IPS-NIHi11 (cell line): ENCODE data around the gene CHIA.
"Not testable (repeated sequence)": the region's sequence is repeated elsewhere in the genome, so short reads cannot be mapped to it uniquely, and the experiment has no call there.

Source experiments
- DNase-seq: peaks from one replicate; pipeline ENCODE4 v3.0.0; 2012; ENCODE audit warnings: mixed read lengths, low spot score

Gene CHIA

DNA sequence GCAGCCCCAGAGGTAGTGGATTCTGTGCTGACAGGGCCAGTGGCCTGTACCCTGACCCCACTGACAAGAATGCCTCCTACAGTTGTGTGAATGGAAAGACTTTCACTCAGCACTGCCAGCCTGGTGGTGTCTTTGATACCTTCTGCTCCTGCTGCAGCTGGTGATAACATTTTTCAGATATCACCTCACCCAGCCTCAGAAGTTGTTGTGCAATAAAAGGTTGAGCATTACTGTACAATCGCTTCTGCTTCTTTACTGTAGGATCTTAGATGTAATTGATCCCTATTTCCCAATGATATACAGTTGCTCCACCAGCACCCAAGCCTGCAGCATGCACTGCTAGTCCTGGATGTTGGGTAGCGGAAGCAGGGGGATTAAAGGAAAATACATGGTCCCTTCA is 4.8 kb upstream of the CHIA start:
- no peak for DNase-seq

- no peak for DNase-seq
Measured at GRCh38 chr1:111286912-111287311, 3.7 kb upstream of the CHIA start.

GRCh38 chr1:111289371-111289770 is 1.3 kb upstream of the CHIA start:
- DNase-seq: no peak

DNA sequence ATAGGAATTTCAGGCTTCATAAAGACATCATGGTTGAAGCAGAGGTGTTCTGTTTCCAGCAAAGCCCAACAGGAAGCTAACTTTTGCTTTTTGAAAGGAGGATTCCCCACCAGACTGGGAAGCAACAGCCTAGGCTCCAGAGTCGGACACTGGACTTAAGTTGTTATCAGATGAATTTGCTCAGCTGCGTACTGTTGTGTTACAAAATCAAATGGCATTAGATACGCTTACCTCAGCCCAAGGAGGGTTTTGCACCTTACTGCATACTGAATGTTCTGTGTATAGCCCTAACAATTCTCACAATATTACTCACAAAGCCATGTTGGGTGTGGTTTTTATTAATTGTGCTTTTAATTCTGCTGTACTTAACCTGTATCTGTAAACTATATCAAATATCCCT is 547 bp upstream of the CHIA start:
- DNase-seq: no peak

- no peak for DNase-seq
Measured at GRCh38 chr1:111294390-111294789, 3.7 kb downstream of the CHIA start.

DNA sequence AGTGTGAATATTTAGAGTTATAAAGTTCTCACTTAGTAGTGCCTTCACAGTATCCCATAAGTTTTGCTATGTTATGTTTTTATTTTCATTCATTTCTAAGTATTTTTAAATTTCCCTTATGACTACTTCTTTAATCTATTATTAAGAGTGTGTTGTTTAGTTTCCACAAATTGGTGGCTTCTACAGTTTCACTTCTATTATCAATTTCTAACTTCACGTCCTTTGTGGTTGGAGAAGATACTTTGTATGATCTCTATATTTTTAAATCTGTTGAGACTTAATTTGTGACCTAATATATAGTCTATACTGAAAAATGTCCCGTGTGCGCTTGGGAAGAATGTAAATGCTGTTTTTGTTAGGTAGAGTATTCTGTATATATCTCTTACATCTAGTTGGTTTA is 11.7 kb downstream of the CHIA start:
- DNase-seq: no peak

DNA sequence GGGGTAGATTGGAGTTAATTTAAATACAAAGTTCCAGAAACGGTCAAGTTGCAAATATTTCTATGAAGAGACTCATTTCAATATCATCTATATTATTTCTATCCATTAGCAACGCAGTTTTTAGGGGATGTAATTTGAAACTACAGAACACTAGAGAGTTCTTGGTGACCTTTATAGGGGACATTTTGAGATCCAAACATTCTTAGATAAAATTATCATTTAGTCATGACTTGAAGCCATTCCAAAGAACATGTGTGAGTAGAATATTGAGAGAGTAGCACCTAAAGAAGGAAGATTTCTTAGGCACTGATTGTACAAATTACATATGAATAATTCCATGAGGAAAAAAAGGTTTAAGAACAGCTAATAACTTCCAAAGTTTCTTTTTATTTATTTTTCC is 19.0 kb downstream of the CHIA start:
- no peak for DNase-seq

GRCh38 chr1:111318523-111318922 is 27.9 kb downstream of the CHIA start:
- no peak for DNase-seq

DNA sequence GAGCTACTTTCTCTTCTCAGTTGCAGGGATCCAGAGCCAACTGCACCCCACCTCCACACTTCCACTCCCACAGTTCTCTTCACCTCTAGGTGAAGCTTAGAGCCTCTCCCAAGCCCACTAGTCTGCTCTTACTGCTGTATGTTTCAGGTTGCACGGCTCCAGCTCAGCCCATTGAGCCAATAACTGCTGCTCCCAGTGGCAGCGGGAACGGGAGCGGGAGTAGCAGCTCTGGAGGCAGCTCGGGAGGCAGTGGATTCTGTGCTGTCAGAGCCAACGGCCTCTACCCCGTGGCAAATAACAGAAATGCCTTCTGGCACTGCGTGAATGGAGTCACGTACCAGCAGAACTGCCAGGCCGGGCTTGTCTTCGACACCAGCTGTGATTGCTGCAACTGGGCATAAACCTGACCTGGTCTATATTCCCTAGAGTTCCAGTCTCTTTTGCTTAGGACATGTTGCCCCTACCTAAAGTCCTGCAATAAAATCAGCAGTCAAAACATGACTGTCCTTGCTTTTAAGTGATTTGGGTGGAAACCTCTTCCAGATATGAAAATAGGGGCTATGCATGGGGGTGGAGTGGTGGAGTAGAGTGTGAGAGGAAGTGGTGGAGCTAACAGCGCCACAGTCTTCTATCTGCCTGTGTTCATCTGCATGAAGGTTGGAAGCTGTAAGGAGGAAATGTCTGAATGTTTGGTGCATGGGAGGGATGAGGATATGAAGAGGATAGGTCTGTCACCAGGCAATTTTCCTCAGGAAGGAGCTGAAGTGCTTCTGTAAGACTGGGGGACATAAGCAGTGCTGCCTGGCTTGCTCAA is 29.6 kb downstream of the CHIA start:
- peak; percentile 33 for DNase-seq

- no peak for DNase-seq
Measured at GRCh38 chr1:111323231-111323630, 32.6 kb downstream of the CHIA start.

GRCh38 chr1:111332190-111332589 is 41.5 kb downstream of the CHIA start:
- no peak for DNase-seq

- DNase-seq: peak; percentile 46
Measured at GRCh38 chr1:111334169-111334568, 43.5 kb downstream of the CHIA start.

DNA sequence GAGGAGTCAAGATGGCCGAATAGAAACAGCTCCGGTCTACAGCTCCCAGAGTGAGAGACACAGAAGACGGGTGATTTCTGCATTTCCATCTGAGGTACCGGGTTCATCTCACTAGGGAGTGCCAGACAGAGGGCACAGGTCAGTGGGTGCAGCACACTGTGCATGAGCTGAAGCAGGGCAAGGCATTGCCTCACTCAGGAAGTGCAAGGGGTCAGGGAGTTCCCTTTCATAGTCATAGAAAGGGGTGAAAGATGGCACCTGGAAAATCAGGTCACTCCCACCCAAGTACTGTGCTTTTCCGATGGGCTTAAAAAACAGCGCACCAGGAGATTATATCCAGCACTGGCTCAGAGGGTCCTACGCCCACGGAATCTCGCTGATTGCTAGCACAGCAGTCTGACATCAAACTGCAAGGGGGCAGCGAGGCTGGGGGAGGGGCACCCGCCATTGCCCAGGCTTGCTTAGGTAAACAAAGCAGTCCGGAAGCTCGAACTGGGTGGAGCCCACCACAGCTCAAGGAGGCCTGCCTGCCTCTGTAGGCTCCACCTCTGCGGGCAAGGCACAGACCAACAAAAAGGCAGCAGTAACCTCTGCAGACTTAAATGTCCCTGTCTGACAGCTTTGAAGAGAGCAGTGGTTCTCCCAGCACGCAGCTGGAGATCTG is 44.7 kb downstream of the CHIA start:
- DNase-seq: not testable (repeated sequence)

DNA sequence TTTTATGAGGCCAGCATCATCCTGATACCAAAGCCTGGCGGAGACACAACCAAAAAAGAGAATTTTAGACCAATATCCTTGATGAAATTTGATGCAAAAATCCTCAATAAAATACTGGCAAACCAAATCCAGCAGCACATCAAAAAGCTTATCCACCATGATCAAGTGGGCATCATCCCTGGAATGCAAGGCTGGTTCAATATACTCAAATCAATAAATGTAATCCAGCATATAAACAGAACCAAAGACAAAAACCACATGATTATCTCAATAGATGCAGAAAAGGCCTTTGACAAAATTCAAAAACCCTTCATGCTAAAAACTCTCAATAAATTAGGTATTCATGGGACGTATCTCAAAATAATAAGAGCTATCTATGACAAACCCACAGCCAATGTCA is 48.2 kb downstream of the CHIA start:
- not testable (repeated sequence) for DNase-seq

GRCh38 chr1:111346089-111346885 is 55.6 kb downstream of the CHIA start:
- peak; percentile 94 for DNase-seq

DNA sequence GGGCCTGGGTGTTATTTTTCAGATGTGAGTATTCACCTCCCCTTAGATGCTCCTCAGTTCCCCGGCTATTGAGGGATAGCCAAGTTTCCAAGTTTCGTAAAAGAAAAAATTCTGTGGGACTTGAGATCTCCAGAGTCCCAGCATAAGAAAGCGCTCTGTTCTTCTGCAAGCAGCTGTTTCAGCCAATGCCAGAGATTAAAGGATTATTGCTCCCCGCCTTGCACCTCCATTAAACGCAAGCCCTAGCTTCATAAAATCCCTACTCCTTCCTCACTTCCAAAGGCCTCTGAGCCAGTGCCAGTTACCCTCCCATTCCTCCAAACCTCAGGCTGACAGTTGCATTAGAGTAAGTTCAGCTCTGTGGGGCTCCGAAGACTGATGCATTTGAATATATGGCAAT is 56.4 kb downstream of the CHIA start:
- no peak for DNase-seq

GRCh38 chr1:111351700-111352099 is 61.0 kb downstream of the CHIA start:
- DNase-seq: no peak

GRCh38 chr1:111354584-111354983 is 63.9 kb downstream of the CHIA start:
- no peak for DNase-seq

GRCh38 chr1:111358964-111359363 is 68.3 kb downstream of the CHIA start:
- no peak for DNase-seq

DNA sequence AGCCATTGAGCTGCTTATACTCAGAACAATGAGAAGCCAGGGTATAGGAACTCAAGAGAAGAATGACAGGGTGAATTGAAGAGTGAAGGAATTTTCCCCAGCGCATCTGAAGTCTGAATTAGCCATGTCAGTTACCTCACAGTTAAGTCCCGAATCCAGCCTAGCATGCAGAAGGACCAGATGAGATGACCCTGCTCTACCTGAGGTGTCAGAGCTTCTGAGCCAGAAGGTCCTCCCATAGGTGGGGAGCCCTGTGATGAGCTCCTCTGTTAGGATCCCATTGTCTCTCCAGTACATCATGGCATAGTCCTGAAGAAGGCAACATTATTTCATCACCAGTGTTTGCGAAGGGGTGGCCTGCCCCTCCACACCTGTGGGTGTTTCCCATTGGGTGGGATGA is 68.7 kb downstream of the CHIA start:
- DNase-seq: no peak

DNA sequence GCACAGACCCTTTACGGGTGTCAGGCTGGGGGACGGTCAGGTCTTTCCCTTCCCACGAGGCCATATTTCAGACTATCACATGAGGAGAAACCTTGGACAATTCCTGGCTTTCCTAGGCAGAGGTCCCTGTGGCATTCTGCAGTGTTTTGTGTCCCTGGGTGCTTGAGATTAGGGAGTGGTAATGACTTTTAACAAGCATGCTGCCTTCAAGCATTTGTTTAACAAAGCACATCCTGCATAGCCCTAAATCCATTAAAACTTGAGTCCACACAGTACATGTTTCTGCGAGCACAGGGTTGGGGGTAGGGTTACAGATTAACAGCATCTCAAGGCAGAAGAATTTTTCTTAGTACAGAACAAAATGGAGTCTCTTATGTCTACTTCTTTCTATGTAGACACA is 69.6 kb downstream of the CHIA start:
- DNase-seq: not testable (repeated sequence)

GRCh38 chr1:111361761-111362160 is 71.1 kb downstream of the CHIA start:
- DNase-seq: no peak

GRCh38 chr1:111364690-111365089 is 74.0 kb downstream of the CHIA start:
- no peak for DNase-seq
